ENCODE data around the gene ZNF804A. TPM values are rescaled to one million over a fixed set of nuclear protein-coding genes. Genes with fewer than 3 reads are reported as not detected.
"Not testable (repeated sequence)": the region's sequence is repeated elsewhere in the genome, so short reads cannot be mapped to it uniquely, and the experiment has no call there.

ZNF804A gene
- total RNA-seq, 1 experiment from 2014 or later, result 0.76 TPM

GRCh38 chr2:184756161-184756560 lies 157.8 kb downstream of the ZNF804A start:
- Histone ChIP-seq H3K4me3 (no peak overlapping the region), H3K27me3 (no peaks in the 10 kb centered on the region), H3K9me3 (no peaks in the 10 kb centered on the region), H3K36me3 (no peaks in the 10 kb centered on the region; the same call in 1 of the 2 replicates)
- DNase-seq, result no peak

GRCh38 chr2:184756885-184757284 lies 158.6 kb downstream of the ZNF804A start:
- no peaks in the 10 kb centered on the region for H3K9me3 ChIP-seq
- no peaks in the 10 kb centered on the region for H3K27me3 ChIP-seq
- H3K4me3 ChIP-seq, result no peak overlapping the region
- no peaks in the 10 kb centered on the region; the same call in 1 of the 2 replicates for H3K36me3 ChIP-seq
- no peak for DNase-seq

- H3K36me3 ChIP-seq, H3K27me3 ChIP-seq, H3K9me3 ChIP-seq, DNase-seq, H3K4me3 ChIP-seq: not testable (repeated sequence)
Observed at GRCh38 chr2:184759557-184760255, 161.4 kb downstream of the ZNF804A start.

DNA sequence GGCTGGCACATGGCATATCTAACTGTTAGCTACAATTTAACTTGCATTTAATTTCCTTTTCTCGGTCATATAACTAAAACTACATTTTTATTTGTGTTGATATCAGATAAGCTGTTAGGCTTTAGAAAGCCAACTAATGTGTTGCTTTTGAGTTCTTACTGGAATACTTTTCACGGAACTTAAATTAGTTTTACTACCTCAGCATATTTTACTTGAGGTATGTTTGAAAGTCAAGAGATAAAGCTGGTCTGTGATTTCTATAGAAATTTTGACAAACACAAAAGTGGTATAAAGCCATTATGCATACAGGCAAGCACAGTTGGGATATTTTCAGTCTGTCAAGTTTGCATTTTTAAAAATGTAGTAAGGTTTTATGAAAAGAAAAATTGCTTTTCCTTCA lies 162.6 kb downstream of the ZNF804A start:
- Histone ChIP-seq H3K27me3 (no peaks in the 10 kb centered on the region), H3K9me3 (no peaks in the 10 kb centered on the region), H3K36me3 (no peaks in the 10 kb centered on the region), H3K4me3 (no peak overlapping the region)
- DNase-seq, result no peak

DNA sequence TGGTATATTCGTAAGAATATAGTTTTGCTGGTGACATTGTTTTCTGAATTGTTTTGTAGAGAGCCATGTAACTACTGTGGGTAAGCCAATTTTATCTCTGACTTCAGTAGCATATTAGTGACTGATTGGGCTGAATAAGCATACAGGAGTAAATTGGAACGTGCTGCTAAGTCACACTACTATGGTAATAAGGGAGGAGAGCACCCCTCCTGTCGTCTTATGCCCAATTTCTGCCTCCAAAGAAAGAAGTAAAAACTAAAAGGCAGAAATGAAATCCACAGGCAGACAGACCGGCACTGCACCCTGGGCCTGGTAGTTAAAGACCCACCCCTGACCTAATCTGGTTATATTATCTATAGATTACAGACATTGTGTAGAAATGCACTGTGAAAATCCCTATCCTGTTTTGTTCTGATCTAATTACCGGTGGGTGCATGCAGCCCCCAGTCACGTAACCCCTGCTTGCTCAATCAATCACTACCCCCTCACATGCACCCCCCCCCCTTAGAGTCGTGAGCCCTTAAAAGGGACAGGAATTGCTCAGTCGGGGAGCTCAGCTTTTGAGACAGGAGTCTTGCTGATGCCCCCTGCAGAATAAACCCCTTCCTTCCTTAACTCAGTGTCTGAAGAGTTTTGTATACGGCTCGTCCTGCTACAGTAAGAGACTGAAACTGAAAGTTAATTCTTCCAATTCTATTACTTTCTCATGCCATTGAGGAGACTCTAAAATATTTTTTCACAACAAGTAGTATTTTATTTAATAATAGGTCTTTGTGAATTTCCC lies 167.0 kb downstream of the ZNF804A start:
- H3K9me3 ChIP-seq, result no peaks in the 10 kb centered on the region
- no peaks in the 10 kb centered on the region for H3K36me3 ChIP-seq
- no peak overlapping the region for H3K4me3 ChIP-seq
- no peaks in the 10 kb centered on the region for H3K27me3 ChIP-seq
- DNase-seq, result no peak

GRCh38 chr2:184767059-184767458 lies 168.7 kb downstream of the ZNF804A start:
- Histone ChIP-seq H3K4me3 (no peak overlapping the region), H3K27me3 (no peaks in the 10 kb centered on the region), H3K9me3 (no peaks in the 10 kb centered on the region), H3K36me3 (no peaks in the 10 kb centered on the region; the same call in 1 of the 2 replicates)
- no peak for DNase-seq

- Histone ChIP-seq H3K27me3 (no peaks in the 10 kb centered on the region), H3K36me3 (no peaks in the 10 kb centered on the region; the same call in 1 of the 2 replicates), H3K9me3 (no peaks in the 10 kb centered on the region), H3K4me3 (no peak overlapping the region)
- DNase-seq, result peak; percentile 66
Observed at GRCh38 chr2:184769023-184769422, 170.7 kb downstream of the ZNF804A start.

GRCh38 chr2:184769686-184770085 lies 171.4 kb downstream of the ZNF804A start:
- Histone ChIP-seq H3K27me3 (no peaks in the 10 kb centered on the region), H3K4me3 (no peak overlapping the region), H3K9me3 (no peaks in the 10 kb centered on the region), H3K36me3 (no peaks in the 10 kb centered on the region; the same call in 1 of the 2 replicates)
- DNase-seq, result no peak

DNA sequence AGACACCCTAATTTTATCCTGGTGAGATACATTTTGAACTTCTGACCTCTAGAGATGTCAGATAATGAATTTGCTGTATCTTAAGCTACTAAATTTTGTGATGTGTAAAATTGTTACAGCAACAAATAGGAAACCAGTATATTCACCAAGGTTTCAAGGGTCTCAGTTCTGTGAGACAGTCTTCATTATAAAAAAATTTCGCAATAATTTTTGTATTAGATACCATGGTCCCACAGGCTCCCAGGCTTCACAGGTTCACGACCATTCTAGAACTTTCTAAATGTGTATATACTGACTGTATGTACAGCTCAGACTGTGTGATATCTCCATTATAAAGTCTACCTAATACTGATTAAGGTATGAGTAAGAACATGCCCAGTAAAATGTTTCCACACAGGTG lies 181.4 kb downstream of the ZNF804A start:
- no peaks in the 10 kb centered on the region for H3K36me3 ChIP-seq
- DNase-seq, result no peak
- H3K4me3 ChIP-seq, result no peak overlapping the region
- H3K27me3 ChIP-seq, result no peaks in the 10 kb centered on the region
- H3K9me3 ChIP-seq, result no peaks in the 10 kb centered on the region; the same call in 1 of the 2 replicates

- Histone ChIP-seq H3K4me3 (no peak overlapping the region), H3K9me3 (no peaks in the 10 kb centered on the region; the same call in 1 of the 2 replicates), H3K36me3 (no peaks in the 10 kb centered on the region), H3K27me3 (no peaks in the 10 kb centered on the region)
- no peak for DNase-seq
Observed at GRCh38 chr2:184780384-184780783, 182.1 kb downstream of the ZNF804A start.

- H3K27me3 ChIP-seq, result no peaks in the 10 kb centered on the region
- H3K9me3 ChIP-seq, result no peaks in the 10 kb centered on the region; the same call in 1 of the 2 replicates
- DNase-seq, result no peak
- H3K4me3 ChIP-seq, result no peak overlapping the region
- H3K36me3 ChIP-seq, result no peaks in the 10 kb centered on the region
Observed at GRCh38 chr2:184780944-184781343, 182.6 kb downstream of the ZNF804A start.

DNA sequence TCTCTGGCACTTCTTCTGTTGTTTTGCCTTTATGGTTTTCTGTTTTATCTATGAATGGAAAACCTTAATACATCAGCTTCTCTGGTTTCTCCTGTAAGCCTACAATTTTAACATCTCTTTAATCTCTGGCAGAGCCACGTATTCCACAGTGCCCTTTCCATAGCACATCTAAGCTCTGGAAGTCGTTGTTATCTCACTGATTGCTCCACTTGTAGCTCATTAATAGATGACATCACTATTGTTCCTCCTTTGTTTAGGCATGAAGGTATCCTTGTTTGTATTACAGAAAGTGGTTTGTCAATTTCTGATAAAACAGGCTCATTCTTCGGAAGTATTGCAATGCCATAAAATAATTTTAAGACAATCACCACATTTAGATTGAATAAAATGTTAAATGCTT lies 185.2 kb downstream of the ZNF804A start:
- no peak for DNase-seq
- H3K4me3 ChIP-seq, result no peak overlapping the region
- no peaks in the 10 kb centered on the region for H3K9me3 ChIP-seq
- no peaks in the 10 kb centered on the region for H3K27me3 ChIP-seq
- H3K36me3 ChIP-seq, result no peaks in the 10 kb centered on the region

DNA sequence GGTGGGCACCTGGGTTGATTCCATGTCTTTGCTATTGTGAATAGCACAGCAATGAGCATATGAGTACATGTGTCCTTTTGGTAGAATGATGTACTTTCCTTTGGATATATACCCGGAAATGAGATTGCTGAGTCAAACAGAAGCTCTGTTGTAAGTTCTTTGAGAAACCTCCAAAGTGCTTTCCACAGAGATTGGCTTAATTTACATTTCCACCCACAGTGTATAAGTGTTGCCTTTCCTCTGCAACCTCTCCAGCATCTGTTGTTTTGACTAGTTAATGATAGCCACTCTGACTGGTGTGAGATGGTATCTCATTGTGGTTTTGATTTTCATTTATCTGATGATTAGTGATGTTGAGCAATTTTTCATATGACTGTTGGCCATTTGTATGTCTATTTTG lies 194.8 kb downstream of the ZNF804A start:
- no peak for DNase-seq
- peaks cover 2% of the 10 kb centered on the region for H3K9me3 ChIP-seq
- no peaks in the 10 kb centered on the region for H3K27me3 ChIP-seq
- no peak overlapping the region for H3K4me3 ChIP-seq
- no peaks in the 10 kb centered on the region for H3K36me3 ChIP-seq

DNA sequence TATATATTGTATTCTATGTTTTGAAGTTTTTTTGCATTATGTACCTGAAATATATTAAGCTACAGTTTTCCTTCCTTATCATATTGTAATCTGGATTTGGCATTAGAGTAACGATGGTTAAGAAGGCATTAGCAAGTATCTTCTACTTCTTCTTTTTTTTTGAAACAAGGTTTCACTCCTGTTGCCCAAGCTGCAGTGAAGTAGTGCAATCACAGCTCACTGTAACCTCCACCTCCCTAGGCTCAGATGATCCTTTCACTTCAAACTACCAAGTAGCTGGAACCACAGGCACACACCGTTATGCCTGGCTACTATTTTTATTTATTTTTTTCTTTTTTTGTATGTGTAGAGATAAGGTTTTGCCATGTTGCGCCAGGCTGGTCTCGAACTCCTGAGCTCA lies 201.1 kb downstream of the ZNF804A start:
- no peak for DNase-seq
- H3K27me3 ChIP-seq, result no peaks in the 10 kb centered on the region
- H3K36me3 ChIP-seq, result no peaks in the 10 kb centered on the region; the same call in 1 of the 2 replicates
- H3K9me3 ChIP-seq, result 0 out of 2 replicates have a peak, but pooled peaks cover 2% of the 10 kb centered on the region
- no peak overlapping the region for H3K4me3 ChIP-seq

GRCh38 chr2:184814421-184814820 lies 216.1 kb downstream of the ZNF804A start:
- H3K36me3 ChIP-seq, result no peaks in the 10 kb centered on the region
- no peak overlapping the region for H3K4me3 ChIP-seq
- no peak for DNase-seq
- H3K27me3 ChIP-seq, result no peaks in the 10 kb centered on the region
- peaks cover 2% of the 10 kb centered on the region; the same call in 1 of the 2 replicates for H3K9me3 ChIP-seq

DNA sequence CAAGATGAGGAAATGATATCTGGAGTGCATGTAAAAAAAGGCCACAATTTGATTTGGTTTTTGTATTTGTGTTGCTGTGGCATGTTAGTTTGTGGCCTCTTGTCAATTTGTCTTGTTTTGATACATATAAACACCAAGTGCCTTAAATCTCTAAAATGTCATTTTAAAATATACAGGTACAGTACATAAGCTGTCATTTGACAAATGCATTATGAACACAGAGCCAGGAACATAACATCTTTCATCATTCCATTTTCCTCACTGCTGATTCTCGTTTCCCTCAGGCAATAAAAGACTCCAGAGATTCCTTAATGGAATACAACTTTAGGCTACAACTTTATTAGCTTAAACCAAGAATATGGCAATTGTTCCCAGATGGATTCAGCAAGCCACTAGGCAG lies 217.5 kb downstream of the ZNF804A start:
- Histone ChIP-seq H3K4me3 (no peak overlapping the region), H3K9me3 (peaks cover 2% of the 10 kb centered on the region; the same call in 1 of the 2 replicates), H3K36me3 (no peaks in the 10 kb centered on the region), H3K27me3 (no peaks in the 10 kb centered on the region)
- DNase-seq, result no peak

GRCh38 chr2:184824597-184824996 lies 226.3 kb downstream of the ZNF804A start:
- Histone ChIP-seq H3K36me3 (no peaks in the 10 kb centered on the region), H3K9me3 (no peaks in the 10 kb centered on the region), H3K27me3 (no peaks in the 10 kb centered on the region), H3K4me3 (no peak overlapping the region)
- DNase-seq, result no peak

- H3K9me3 ChIP-seq, result no peaks in the 10 kb centered on the region
- no peak for DNase-seq
Observed at GRCh38 chr2:184830531-184830930, 232.2 kb downstream of the ZNF804A start.

More at GRCh38 chr2:184830531-184830930, 232.2 kb downstream of the ZNF804A start:
- Histone ChIP-seq H3K4me3 (no peak overlapping the region), H3K27me3 (no peaks in the 10 kb centered on the region), H3K36me3 (no peaks in the 10 kb centered on the region)

All from MG63 (cell line).